Gastrocnemius medialis (tissue), 4 donors: ENCODE results near the gene WDR4. TPM values are rescaled to one million over a fixed set of nuclear protein-coding genes. Genes with fewer than 3 reads are reported as not detected.

Experiments used
- ATAC-seq, 2 donors: fragments of 150-250 bp; one replicate each; pipeline ENCODE4 v1.9.1; 2016
- DNase-seq, 2 donors: peaks; one replicate each; pipeline ENCODE4 v3.0.0-alpha.2; 2019
- H3K27ac ChIP-seq, 4 donors: fragments of 200-600 bp; sonication (generic); 1 replicate in 1 of 4; 2 replicates in 3 of 4; pipeline ENCODE4 v1.5.1; 2016 to 2018; ENCODE audit warnings: mild to moderate bottlenecking in 2 of 4, moderate library complexity in 1 of 4
- H3K27me3 ChIP-seq, 3 donors: fragments of 200-600 bp; sonication (generic) in 2 of 3; 1 replicate in 1 of 3; 2 replicates in 2 of 3; pipeline versions ENCODE4 v1.5.1 to v1.6.0; 2016 to 2019; ENCODE audit warnings: mild to moderate bottlenecking in 1 of 3, moderate library complexity in 1 of 3
- H3K36me3 ChIP-seq, 2 donors: fragments of 200-600 bp; sonication (generic) in 1 of 2; one replicate each; pipeline ENCODE4 v1.5.1; 2017 to 2018
- H3K4me1 ChIP-seq, 2 donors: fragments of 200-600 bp; sonication (generic) in 1 of 2; one replicate each; pipeline ENCODE4 v1.5.1; 2016 to 2017; ENCODE audit warnings: mild to moderate bottlenecking in 2 of 2
- H3K4me3 ChIP-seq, 4 donors: fragments of 200-600 bp; sonication (generic) in 3 of 4; 1 replicate in 1 of 4; 2 replicates in 3 of 4; pipeline ENCODE4 v1.5.1; 2016 to 2019; ENCODE audit warnings: mild to moderate bottlenecking in 2 of 4
- H3K9me3 ChIP-seq, 3 donors: fragments of 200-600 bp; sonication (generic) in 2 of 3; 1 replicate in 1 of 3; 2 replicates in 2 of 3; pipeline ENCODE4 v1.5.1; 2016 to 2019
- CTCF ChIP-seq, 5 experiments: fragments of 450-650 bp in 3 of 5; fragments of 200-600 bp in 2 of 5; sonication (generic) in 2 of 5; IDR thresholded peaks in 4 of 5; conservative IDR thresholded peaks in 1 of 5; 1 replicate in 4 of 5; 2 replicates in 1 of 5; pipeline ENCODE4 v1.5.1; 2016 to 2019; ENCODE audit warnings: antibody characterized with exemption in 5 of 5, mild to moderate bottlenecking in 3 of 5, moderate library complexity in 3 of 5
- POLR2A ChIP-seq, 2 donors: fragments of 450-650 bp; IDR thresholded peaks; one replicate each; pipeline ENCODE4 v1.6.1; 2017; ENCODE audit warnings: antibody characterized with exemption in 2 of 2, mild to moderate bottlenecking in 2 of 2, moderate library complexity in 2 of 2
- in situ Hi-C, 4 donors: fragments of 200-750 bp; cut with MboI; loops; one replicate each; pipeline versions ENCODE4 v1.15.0 to v1.8.0; 2017; ENCODE audit warnings: low sequenced_read_pairs in 4 of 4
- intact Hi-C: fragments of 100-400 bp; cut with DNase I; formaldehyde crosslinking; loops from one replicate; pipeline ENCODE4 v1.15.1; 2023; ENCODE audit warnings: low total_unique reads
- total RNA-seq, 4 donors: library from RNA; depleted of rRNA; stranded (reverse); fragments of >200 nt; gene quantifications; one replicate each; pipeline versions ENCODE4 v1.1.0 to v1.2.3, GENCODE V29; 2016

WDR4 gene
- total RNA-seq, 4 donors from 2014 or later = 1.9 to 13.3 (median 4.4) TPM

- in situ Hi-C loops = no loop called here
- TF ChIP-seq CTCF (IDR thresholded peaks at IDR 0.05 in 4 of 5, conservative IDR thresholded peaks at IDR 0.05 in 1 of 5) = no peak
- intact Hi-C loops = no loop called here
- Histone ChIP-seq H3K9me3 (no peaks in the 10 kb centered on the region), H3K27me3 (peaks cover 1 to 2% (median 1%) of the 10 kb centered on the region in 3 donors), H3K36me3 (peaks cover 0 to 34% of the 10 kb centered on the region in 2 donors), H3K4me1 (no peaks in the 10 kb centered on the region), H3K27ac (no peak overlapping the region), H3K4me3 (no peak overlapping the region)
- ATAC-seq = no peak
- DNase-seq = no peak
Observed at GRCh38 chr21:42837421-42838211, 41.7 kb downstream of the WDR4 start.

DNA sequence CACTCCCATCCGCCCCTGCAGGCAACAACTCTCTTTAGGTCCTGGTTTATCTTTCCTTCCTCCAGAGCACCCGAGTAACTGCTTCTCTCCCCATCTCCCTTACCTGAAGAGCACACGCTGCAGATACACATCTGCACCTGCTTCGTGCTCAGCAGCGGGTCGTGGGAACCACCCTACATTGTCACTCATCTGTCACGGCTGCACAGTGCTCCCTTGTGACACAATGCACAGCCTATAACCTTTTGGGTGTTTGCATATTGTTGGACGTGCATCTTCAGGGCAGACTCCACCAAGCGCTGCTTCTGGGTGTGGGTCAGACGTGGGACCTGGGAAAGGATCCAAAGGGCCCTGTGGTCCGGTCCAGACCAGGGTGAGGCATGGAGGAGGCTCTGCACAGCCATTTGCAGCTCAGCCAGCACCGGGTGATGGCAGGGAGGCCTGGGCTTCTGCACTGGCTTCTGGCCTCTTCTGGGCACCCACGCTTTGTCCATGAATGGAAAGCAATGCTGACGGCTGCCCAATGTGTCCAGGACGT, 42.5 kb downstream of the WDR4 start:
- H3K9me3 ChIP-seq = no peaks in the 10 kb centered on the region
- H3K36me3 ChIP-seq = peaks cover 0 to 28% of the 10 kb centered on the region in 2 donors
- H3K27me3 ChIP-seq = peaks cover 4 to 7% (median 7%) of the 10 kb centered on the region in 3 donors
- ATAC-seq (no peak), DNase-seq (no peak)
- in situ Hi-C loops = no loop called here
- no peak overlapping the region for H3K27ac ChIP-seq
- H3K4me1 ChIP-seq = no peaks in the 10 kb centered on the region
- no peak overlapping the region for H3K4me3 ChIP-seq
- TF ChIP-seq POLR2A (IDR thresholded peaks at IDR 0.05) = no peak
- TF ChIP-seq CTCF (IDR thresholded peaks at IDR 0.05 in 4 of 5, conservative IDR thresholded peaks at IDR 0.05 in 1 of 5) = no peak
- intact Hi-C loops = no loop called here

DNA sequence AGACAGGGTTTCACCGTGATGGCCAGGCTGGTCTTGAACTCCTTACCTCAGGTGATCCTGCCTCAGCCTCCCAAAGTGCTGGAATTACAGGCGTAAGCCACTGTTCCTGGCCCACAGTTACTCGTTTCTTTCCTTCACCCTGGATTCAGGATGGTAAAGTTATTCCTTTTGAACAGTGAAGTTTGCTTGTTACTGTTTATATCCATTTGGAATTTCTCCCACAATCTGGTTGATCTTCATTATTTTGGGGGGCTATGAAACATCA, 43.0 kb downstream of the WDR4 start:
- Histone ChIP-seq H3K4me1 (no peaks in the 10 kb centered on the region), H3K36me3 (peaks cover 0 to 25% of the 10 kb centered on the region in 2 donors), H3K9me3 (no peaks in the 10 kb centered on the region), H3K27ac (no peak overlapping the region), H3K4me3 (no peak overlapping the region), H3K27me3 (peaks cover 4 to 12% (median 7%) of the 10 kb centered on the region in 3 donors)
- DNase-seq (no peak), ATAC-seq (no peak)
- intact Hi-C loops (no loop called here), in situ Hi-C loops (no loop called here)
- TF ChIP-seq CTCF (IDR thresholded peaks at IDR 0.05 in 4 of 5, conservative IDR thresholded peaks at IDR 0.05 in 1 of 5) = no peak
- TF ChIP-seq POLR2A (IDR thresholded peaks at IDR 0.05) = no peak

GRCh38 chr21:42835611-42836401, 43.5 kb downstream of the WDR4 start:
- DNase-seq (no peak), ATAC-seq (no peak)
- in situ Hi-C loops (no loop called here), intact Hi-C loops (no loop called here)
- Histone ChIP-seq H3K27me3 (peaks cover 7 to 18% (median 11%) of the 10 kb centered on the region in 3 donors), H3K4me3 (no peak overlapping the region), H3K36me3 (peaks cover 0 to 20% of the 10 kb centered on the region in 2 donors), H3K4me1 (no peaks in the 10 kb centered on the region), H3K27ac (no peak overlapping the region), H3K9me3 (no peaks in the 10 kb centered on the region)
- TF ChIP-seq POLR2A (IDR thresholded peaks at IDR 0.05) (no peak), CTCF (IDR thresholded peaks at IDR 0.05 in 4 of 5, conservative IDR thresholded peaks at IDR 0.05 in 1 of 5) (no peak)
